Measurements from ENCODE around the gene RCE1. TPM values are rescaled to one million over a fixed set of nuclear protein-coding genes. Genes with fewer than 3 reads are reported as not detected.

Gene RCE1
- total and polyA plus RNA-seq, 3 donors from 2014 or later: 26.4 to 56.9 (median 54.3) TPM

DNA sequence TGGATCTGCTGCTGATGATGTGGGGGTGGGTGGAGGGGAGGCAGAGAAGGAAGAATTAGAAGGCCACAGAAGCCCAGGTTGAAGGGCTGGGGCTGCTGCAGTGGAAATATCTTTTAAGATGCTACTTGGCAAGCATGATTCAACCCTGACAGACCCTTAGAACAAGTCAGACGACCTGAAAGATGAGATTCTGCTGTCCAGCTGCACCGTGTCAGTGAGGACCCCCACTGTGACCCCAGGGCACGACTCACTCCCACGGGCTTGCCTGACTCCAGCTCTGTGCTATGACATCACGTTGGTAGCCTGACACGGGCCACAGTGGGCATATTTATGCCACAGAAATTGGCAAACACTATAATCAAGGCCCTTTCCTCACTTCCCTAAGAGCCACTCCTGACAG lies 49.7 kb downstream of the RCE1 start:
- Histone ChIP-seq H3K27me3 (no peaks in the 10 kb centered on the region), H3K36me3 (ENCODE audit: low read depth, missing control alignments) (no peaks in the 10 kb centered on the region), H3K4me1 (no peaks in the 10 kb centered on the region), H3K9me3 (no peaks in the 10 kb centered on the region), H3K27ac (no peak overlapping the region), H3K4me3 (no peak overlapping the region)
- WGBS, 2 donors: 69 to 81% methylated on average over 6 of the region's 6 CpGs
- DNase-seq: no peak
- intact Hi-C loops (cut with DNase I; ENCODE audit: low total_unique reads): no loop called here
- TF ChIP-seq, protein P1, sequence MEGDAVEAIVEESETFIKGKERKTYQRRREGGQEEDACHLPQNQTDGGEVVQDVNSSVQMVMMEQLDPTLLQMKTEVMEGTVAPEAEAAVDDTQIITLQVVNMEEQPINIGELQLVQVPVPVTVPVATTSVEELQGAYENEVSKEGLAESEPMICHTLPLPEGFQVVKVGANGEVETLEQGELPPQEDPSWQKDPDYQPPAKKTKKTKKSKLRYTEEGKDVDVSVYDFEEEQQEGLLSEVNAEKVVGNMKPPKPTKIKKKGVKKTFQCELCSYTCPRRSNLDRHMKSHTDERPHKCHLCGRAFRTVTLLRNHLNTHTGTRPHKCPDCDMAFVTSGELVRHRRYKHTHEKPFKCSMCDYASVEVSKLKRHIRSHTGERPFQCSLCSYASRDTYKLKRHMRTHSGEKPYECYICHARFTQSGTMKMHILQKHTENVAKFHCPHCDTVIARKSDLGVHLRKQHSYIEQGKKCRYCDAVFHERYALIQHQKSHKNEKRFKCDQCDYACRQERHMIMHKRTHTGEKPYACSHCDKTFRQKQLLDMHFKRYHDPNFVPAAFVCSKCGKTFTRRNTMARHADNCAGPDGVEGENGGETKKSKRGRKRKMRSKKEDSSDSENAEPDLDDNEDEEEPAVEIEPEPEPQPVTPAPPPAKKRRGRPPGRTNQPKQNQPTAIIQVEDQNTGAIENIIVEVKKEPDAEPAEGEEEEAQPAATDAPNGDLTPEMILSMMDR (IDR thresholded peaks at IDR 0.05): no peak
- TF ChIP-seq POLR2A (IDR thresholded peaks at IDR 0.05): no peak

DNA sequence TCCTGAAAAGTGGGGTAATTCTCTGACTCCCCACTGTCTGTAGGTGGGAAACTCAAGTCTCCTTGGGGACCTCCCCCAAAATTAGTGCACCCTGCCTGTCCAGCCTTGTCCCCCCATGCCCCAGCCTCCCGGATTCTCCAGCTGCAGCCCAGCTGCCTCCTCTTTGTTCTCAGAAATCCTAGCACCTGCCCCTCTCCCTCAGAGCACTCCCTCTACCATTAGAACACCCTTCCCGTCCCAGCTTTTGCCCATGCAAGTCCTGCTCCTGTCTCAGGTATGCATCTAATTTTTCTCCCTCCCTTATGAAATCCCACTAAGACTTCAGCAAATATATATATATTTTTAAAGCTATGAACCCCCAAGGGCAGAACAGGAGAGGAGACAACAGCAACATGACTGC lies 50.9 kb downstream of the RCE1 start:
- no peaks in the 10 kb centered on the region for H3K4me1 ChIP-seq

More for the DNA sequence above, 50.9 kb downstream of the RCE1 start:
- Histone ChIP-seq H3K4me3 (no peak overlapping the region), H3K36me3 (ENCODE audit: low read depth, missing control alignments) (no peaks in the 10 kb centered on the region), H3K27me3 (no peaks in the 10 kb centered on the region), H3K9me3 (no peaks in the 10 kb centered on the region), H3K27ac (no peak overlapping the region)
- WGBS, 2 donors: 82 to 83% methylated on average over 2 of the region's 2 CpGs
- no peak for DNase-seq
- intact Hi-C loops (cut with DNase I; ENCODE audit: low total_unique reads): no loop called here
- TF ChIP-seq, protein P1 (IDR thresholded peaks at IDR 0.05): no peak
- TF ChIP-seq POLR2A (IDR thresholded peaks at IDR 0.05): no peak

Other genes with a start within 250 kb of the RCE1 start
- gene RBM14, start 226.8 kb upstream of the RCE1 start, total RNA-seq: 100 to 1,000 TPM; 146 to 149 TPM
- gene RBM14, start 226.8 kb upstream of the RCE1 start, polyA plus RNA-seq (ENCODE audit: insufficient read depth, low read depth, low replicate concordance): 85.2 TPM
- gene RBM4, start 204.7 kb upstream of the RCE1 start, total RNA-seq: 100 to 1,000 TPM in 1 of 2 donors, 10 to 100 TPM in 1; 95.2 to 123 TPM
- 137 TPM for gene RBM4, start 204.7 kb upstream of the RCE1 start, polyA plus RNA-seq (ENCODE audit: insufficient read depth, low read depth, low replicate concordance)
- 10 to 100 TPM; 35.0 to 35.7 TPM for gene RBM4B, start 165.6 kb upstream of the RCE1 start, total RNA-seq
- gene RBM4B, start 165.6 kb upstream of the RCE1 start, polyA plus RNA-seq (ENCODE audit: insufficient read depth, low read depth, low replicate concordance): 35.2 TPM
- gene SPTBN2, start 114.2 kb upstream of the RCE1 start, total RNA-seq: 100 to 1,000 TPM; 116 to 239 TPM
- 159 TPM for gene SPTBN2, start 114.2 kb upstream of the RCE1 start, polyA plus RNA-seq (ENCODE audit: insufficient read depth, low read depth, low replicate concordance)
- 10 to 100 TPM; 23.2 to 24.6 TPM for gene LRFN4, start 13.6 kb downstream of the RCE1 start, total RNA-seq
- gene LRFN4, start 13.6 kb downstream of the RCE1 start, polyA plus RNA-seq (ENCODE audit: insufficient read depth, low read depth, low replicate concordance): 27.2 TPM
- 10 to 100 TPM; 40.9 to 46.0 TPM for gene PC, start 114.9 kb downstream of the RCE1 start, total RNA-seq
- gene PC, start 114.9 kb downstream of the RCE1 start, polyA plus RNA-seq (ENCODE audit: insufficient read depth, low read depth, low replicate concordance): 53.1 TPM
- gene C11orf86, start 131.9 kb downstream of the RCE1 start, total RNA-seq: under 1 TPM in 1 of 2 donors, not detected in 1; 0.25 TPM
- not detected for gene C11orf86, start 131.9 kb downstream of the RCE1 start, polyA plus RNA-seq (ENCODE audit: insufficient read depth, low read depth, low replicate concordance)
- 1 to 10 TPM; 3.4 to 4.2 TPM for gene SYT12, start 179.7 kb downstream of the RCE1 start, total RNA-seq
- 3.7 TPM for gene SYT12, start 179.7 kb downstream of the RCE1 start, polyA plus RNA-seq (ENCODE audit: insufficient read depth, low read depth, low replicate concordance)
- gene RHOD, start 213.4 kb downstream of the RCE1 start, total RNA-seq: 10 to 100 TPM; 11.1 to 13.9 TPM
- 10.6 TPM for gene RHOD, start 213.4 kb downstream of the RCE1 start, polyA plus RNA-seq (ENCODE audit: insufficient read depth, low read depth, low replicate concordance)

Measured in testis (tissue), 3 donors.